Measurements from ENCODE around the gene RND1. TPM values are rescaled to one million over a fixed set of nuclear protein-coding genes. Genes with fewer than 3 reads are reported as not detected.

The RND1 gene
- total RNA-seq, 2 experiments from 2014 or later: 7.3 to 13.9 TPM

DNA sequence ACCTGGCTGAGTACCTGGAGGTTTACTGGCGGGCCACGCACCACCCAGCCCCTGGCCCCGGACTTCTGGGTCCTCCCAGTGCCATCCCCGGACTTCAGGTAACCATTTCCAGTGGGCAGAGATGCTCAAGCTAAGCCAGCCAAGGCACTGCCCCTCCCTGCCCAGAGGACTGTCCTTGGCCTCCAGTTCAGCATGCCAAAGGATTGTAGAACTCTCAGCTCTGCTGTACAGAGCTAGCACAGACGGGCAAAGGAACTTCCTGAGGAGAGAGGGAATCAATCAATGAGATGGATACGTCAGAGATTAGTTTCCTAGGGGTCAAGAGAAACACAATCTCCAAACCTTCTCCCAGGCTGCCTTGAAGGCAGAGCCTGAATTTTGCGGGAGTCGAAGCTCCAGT, 38.6 kb downstream of the RND1 start:
- ChIA-PET CTCF (ENCODE audit: unreplicated experiment) (no interaction called here), POLR2A (interaction anchor here (0.5 to 1.3 kb wide), 2 partner anchors 25 to 638 kb away, joined by 3 read pairs; partner anchors contain the start of gene DDX23)
- no peaks in the 10 kb centered on the region for H3K9me3 ChIP-seq (ENCODE audit: low read length)
- no peak overlapping the region for H3K27ac ChIP-seq (ENCODE audit: low read depth, low read length, poor library complexity, severe bottlenecking)
- BruUV-seq (replicated peaks): no TSS peak
- no peak for DNase-seq (ENCODE audit: low spot score)
- intact Hi-C loops (cut with micrococcal nuclease; ENCODE audit: unreplicated experiment): no loop called here
- H3K36me3 ChIP-seq (ENCODE audit: insufficient read depth, low read length): peaks cover 46% of the 10 kb centered on the region
- H2AFZ ChIP-seq (ENCODE audit: low read length): no peak overlapping the region
- H3K4me2 ChIP-seq (ENCODE audit: low read length): no peak overlapping the region
- H3K79me2 ChIP-seq (ENCODE audit: insufficient read depth, low read depth, low read length): no peaks in the 10 kb centered on the region
- H4K20me1 ChIP-seq (ENCODE audit: insufficient read depth, low read length): no peaks in the 10 kb centered on the region
- no peak overlapping the region for H3K4me3 ChIP-seq (ENCODE audit: low read depth, low read length, poor library complexity, severe bottlenecking)
- no peaks in the 10 kb centered on the region for H3K9me2 ChIP-seq (ENCODE audit: insufficient read depth, low read length)
- H3K4me1 ChIP-seq (ENCODE audit: insufficient read depth, low read length, poor library complexity, severe bottlenecking): no peaks in the 10 kb centered on the region
- TF ChIP-seq, protein P1, sequence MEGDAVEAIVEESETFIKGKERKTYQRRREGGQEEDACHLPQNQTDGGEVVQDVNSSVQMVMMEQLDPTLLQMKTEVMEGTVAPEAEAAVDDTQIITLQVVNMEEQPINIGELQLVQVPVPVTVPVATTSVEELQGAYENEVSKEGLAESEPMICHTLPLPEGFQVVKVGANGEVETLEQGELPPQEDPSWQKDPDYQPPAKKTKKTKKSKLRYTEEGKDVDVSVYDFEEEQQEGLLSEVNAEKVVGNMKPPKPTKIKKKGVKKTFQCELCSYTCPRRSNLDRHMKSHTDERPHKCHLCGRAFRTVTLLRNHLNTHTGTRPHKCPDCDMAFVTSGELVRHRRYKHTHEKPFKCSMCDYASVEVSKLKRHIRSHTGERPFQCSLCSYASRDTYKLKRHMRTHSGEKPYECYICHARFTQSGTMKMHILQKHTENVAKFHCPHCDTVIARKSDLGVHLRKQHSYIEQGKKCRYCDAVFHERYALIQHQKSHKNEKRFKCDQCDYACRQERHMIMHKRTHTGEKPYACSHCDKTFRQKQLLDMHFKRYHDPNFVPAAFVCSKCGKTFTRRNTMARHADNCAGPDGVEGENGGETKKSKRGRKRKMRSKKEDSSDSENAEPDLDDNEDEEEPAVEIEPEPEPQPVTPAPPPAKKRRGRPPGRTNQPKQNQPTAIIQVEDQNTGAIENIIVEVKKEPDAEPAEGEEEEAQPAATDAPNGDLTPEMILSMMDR (conservative IDR thresholded peaks at IDR 0.05; ENCODE audit: low read length): no peak
- no peak for TF ChIP-seq EZH2phosphoT487 (IDR thresholded peaks at IDR 0.05; ENCODE audit: borderline replicate concordance, low read depth, low read length)

DNA sequence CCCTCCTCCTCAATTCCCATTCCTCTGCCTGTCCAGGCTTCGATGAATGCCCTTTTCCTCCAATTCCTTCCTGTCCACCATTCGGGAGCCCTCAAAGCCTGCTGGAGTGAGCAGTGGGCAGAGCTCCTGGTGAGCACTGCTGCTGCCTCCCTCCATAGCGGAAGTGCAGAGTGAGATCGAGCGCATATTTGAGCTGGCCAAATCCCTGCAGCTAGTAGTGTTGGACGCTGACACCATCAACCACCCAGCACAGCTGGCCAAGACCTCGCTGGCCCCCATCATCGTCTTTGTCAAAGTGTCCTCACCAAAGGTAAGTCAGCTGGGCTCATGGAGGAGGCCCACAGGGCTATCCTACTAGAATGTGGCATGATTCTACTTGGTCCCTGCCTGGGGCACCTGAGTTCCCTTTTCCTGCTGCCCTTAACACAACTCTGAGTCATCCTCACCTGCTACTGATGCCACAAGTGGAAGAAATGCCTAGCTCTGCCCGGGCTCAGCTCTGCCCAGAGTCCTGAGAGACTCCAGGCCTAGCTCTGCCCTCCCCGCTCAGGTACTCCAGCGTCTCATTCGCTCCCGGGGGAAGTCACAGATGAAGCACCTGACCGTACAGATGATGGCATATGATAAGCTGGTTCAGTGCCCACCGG, 39.3 kb downstream of the RND1 start:
- BruUV-seq (replicated peaks): no TSS peak
- ChIA-PET CTCF (ENCODE audit: unreplicated experiment) (interaction anchor here (0.6 kb wide), 1 partner anchor 1689 kb away, joined by 3 read pairs; no protein-coding TSS in a partner anchor), POLR2A (interaction anchor here (0.5 to 1.3 kb wide), 2 partner anchors 26 to 639 kb away, joined by 3 read pairs; partner anchors contain the start of gene DDX23)
- Histone ChIP-seq H3K27ac (ENCODE audit: low read depth, low read length, poor library complexity, severe bottlenecking) (no peak overlapping the region), H3K4me2 (ENCODE audit: low read length) (no peak overlapping the region), H3K79me2 (ENCODE audit: insufficient read depth, low read depth, low read length) (no peaks in the 10 kb centered on the region), H3K4me1 (ENCODE audit: insufficient read depth, low read length, poor library complexity, severe bottlenecking) (no peaks in the 10 kb centered on the region), H3K9me3 (ENCODE audit: low read length) (no peaks in the 10 kb centered on the region), H3K36me3 (ENCODE audit: insufficient read depth, low read length) (peaks cover 39% of the 10 kb centered on the region), H3K4me3 (ENCODE audit: low read depth, low read length, poor library complexity, severe bottlenecking) (no peak overlapping the region), H3K9me2 (ENCODE audit: insufficient read depth, low read length) (no peaks in the 10 kb centered on the region), H4K20me1 (ENCODE audit: insufficient read depth, low read length) (no peaks in the 10 kb centered on the region), H2AFZ (ENCODE audit: low read length) (no peak overlapping the region)
- TF ChIP-seq, protein P1 (conservative IDR thresholded peaks at IDR 0.05; ENCODE audit: low read length): no peak
- no peak for TF ChIP-seq EZH2phosphoT487 (IDR thresholded peaks at IDR 0.05; ENCODE audit: borderline replicate concordance, low read depth, low read length)
- intact Hi-C loops (cut with micrococcal nuclease; ENCODE audit: unreplicated experiment): no loop called here
- DNase-seq (ENCODE audit: low spot score): no peak

DNA sequence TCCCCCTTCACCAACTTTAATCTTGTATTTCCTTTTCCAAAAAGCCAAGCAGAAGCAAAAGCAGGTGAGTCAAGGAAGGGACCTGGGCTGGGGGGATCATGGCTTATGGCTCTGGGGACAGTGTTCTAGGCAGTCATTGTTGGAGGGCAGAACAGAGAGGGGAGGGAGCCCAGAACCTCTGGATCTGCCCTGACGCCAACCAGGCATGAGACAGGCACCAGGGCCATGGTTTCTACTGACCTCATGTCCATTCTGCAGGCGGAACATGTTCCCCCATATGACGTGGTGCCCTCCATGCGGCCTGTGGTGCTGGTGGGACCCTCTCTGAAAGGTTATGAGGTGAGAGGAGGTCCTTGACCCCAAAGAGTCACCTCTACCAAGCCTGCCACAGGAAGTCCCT, 40.8 kb downstream of the RND1 start:
- no peak overlapping the region for H3K27ac ChIP-seq (ENCODE audit: low read depth, low read length, poor library complexity, severe bottlenecking)
- no peaks in the 10 kb centered on the region for H3K79me2 ChIP-seq (ENCODE audit: insufficient read depth, low read depth, low read length)
- H3K9me3 ChIP-seq (ENCODE audit: low read length): no peaks in the 10 kb centered on the region
- H2AFZ ChIP-seq (ENCODE audit: low read length): no peak overlapping the region
- no TSS peak for BruUV-seq (replicated peaks)
- no peaks in the 10 kb centered on the region for H3K4me1 ChIP-seq (ENCODE audit: insufficient read depth, low read length, poor library complexity, severe bottlenecking)
- intact Hi-C loops (cut with micrococcal nuclease; ENCODE audit: unreplicated experiment): no loop called here
- CTCF ChIA-PET (ENCODE audit: unreplicated experiment): no interaction called here
- H3K4me2 ChIP-seq (ENCODE audit: low read length): no peak overlapping the region
- no peak for TF ChIP-seq EZH2phosphoT487 (IDR thresholded peaks at IDR 0.05; ENCODE audit: borderline replicate concordance, low read depth, low read length)
- TF ChIP-seq, protein P1 (conservative IDR thresholded peaks at IDR 0.05; ENCODE audit: low read length): no peak
- H3K36me3 ChIP-seq (ENCODE audit: insufficient read depth, low read length): peaks cover 25% of the 10 kb centered on the region
- POLR2A ChIA-PET: no interaction called here
- no peaks in the 10 kb centered on the region for H3K9me2 ChIP-seq (ENCODE audit: insufficient read depth, low read length)
- no peak overlapping the region for H3K4me3 ChIP-seq (ENCODE audit: low read depth, low read length, poor library complexity, severe bottlenecking)
- DNase-seq (ENCODE audit: low spot score): no peak
- no peaks in the 10 kb centered on the region for H4K20me1 ChIP-seq (ENCODE audit: insufficient read depth, low read length)
